22Rv1 (cell line): ENCODE measurements around the gene ARF1.

ENCODE experiments used
- ZFX ChIP-seq: fragments of 450-650 bp; IDR thresholded peaks from 2 replicates; pipeline ENCODE4 v1.6.1; 2017; ENCODE audit warnings: antibody characterized with exemption, borderline replicate concordance
- TF ChIP-seq, protein P1 (sequence below): fragments of 450-650 bp; IDR thresholded peaks from 2 replicates; pipeline ENCODE4 v1.5.1; 2017; ENCODE audit warnings: mild to moderate bottlenecking

- TF ChIP-seq, protein P1, sequence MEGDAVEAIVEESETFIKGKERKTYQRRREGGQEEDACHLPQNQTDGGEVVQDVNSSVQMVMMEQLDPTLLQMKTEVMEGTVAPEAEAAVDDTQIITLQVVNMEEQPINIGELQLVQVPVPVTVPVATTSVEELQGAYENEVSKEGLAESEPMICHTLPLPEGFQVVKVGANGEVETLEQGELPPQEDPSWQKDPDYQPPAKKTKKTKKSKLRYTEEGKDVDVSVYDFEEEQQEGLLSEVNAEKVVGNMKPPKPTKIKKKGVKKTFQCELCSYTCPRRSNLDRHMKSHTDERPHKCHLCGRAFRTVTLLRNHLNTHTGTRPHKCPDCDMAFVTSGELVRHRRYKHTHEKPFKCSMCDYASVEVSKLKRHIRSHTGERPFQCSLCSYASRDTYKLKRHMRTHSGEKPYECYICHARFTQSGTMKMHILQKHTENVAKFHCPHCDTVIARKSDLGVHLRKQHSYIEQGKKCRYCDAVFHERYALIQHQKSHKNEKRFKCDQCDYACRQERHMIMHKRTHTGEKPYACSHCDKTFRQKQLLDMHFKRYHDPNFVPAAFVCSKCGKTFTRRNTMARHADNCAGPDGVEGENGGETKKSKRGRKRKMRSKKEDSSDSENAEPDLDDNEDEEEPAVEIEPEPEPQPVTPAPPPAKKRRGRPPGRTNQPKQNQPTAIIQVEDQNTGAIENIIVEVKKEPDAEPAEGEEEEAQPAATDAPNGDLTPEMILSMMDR, result no peak
- TF ChIP-seq ZFX, result no peak
These were observed 42.7 kb downstream of the ARF1 start for GRCh38 chr1:228125185-228125584.
